Liver (tissue), 9 donors: ENCODE measurements around the gene DZIP3. TPM values are rescaled to one million over a fixed set of nuclear protein-coding genes. Genes with fewer than 3 reads are reported as not detected.

Experiments
- DNase-seq: peaks from one replicate; pipeline ENCODE4 v3.0.0-alpha.2; 2017; ENCODE audit warnings: low spot score
- H3K27ac ChIP-seq, 2 donors: one replicate each; pipeline ENCODE4 v1.7.0; 2013; ENCODE audit warnings: inconsistent platforms in 2 of 2, low read length in 2 of 2, control low read depth in 1 of 2, low read depth in 1 of 2, mild to moderate bottlenecking in 1 of 2
- H3K27me3 ChIP-seq, 4 donors: one replicate each; pipeline versions ENCODE4 v1.6.1 to v1.7.0; 2013; ENCODE audit warnings: low read length in 3 of 4, inconsistent platforms in 1 of 4, mild to moderate bottlenecking in 1 of 4, moderate library complexity in 1 of 4; ENCODE audit not compliant: control insufficient read depth in 4 of 4, insufficient read depth in 4 of 4
- H3K36me3 ChIP-seq, 4 donors: one replicate each; pipeline versions ENCODE4 v1.6.1 to v1.7.0; 2013; ENCODE audit warnings: low read length in 3 of 4, mild to moderate bottlenecking in 3 of 4, low read depth in 1 of 4, moderate library complexity in 1 of 4; ENCODE audit not compliant: control insufficient read depth in 4 of 4, insufficient read depth in 3 of 4
- H3K4me1 ChIP-seq, 4 donors: one replicate each; pipeline versions ENCODE4 v1.6.1 to v1.7.0; 2013; ENCODE audit warnings: low read length in 3 of 4, mild to moderate bottlenecking in 3 of 4, moderate library complexity in 1 of 4; ENCODE audit not compliant: control insufficient read depth in 4 of 4, insufficient read depth in 4 of 4
- H3K4me3 ChIP-seq, 3 donors: one replicate each; pipeline versions ENCODE4 v1.6.1 to v1.7.0; 2013; ENCODE audit warnings: low read length in 3 of 3, control low read depth in 1 of 3, low read depth in 1 of 3, mild to moderate bottlenecking in 1 of 3
- H3K9ac ChIP-seq, 2 donors: one replicate each; pipeline ENCODE4 v1.7.0; 2013; ENCODE audit warnings: low read length in 2 of 2, mild to moderate bottlenecking in 2 of 2, moderate library complexity in 2 of 2, control low read depth in 1 of 2, low read depth in 1 of 2
- H3K9me3 ChIP-seq, 4 donors: one replicate each; pipeline versions ENCODE4 v1.6.1 to v1.7.0; 2013; ENCODE audit warnings: low read length in 3 of 4; ENCODE audit not compliant: control insufficient read depth in 4 of 4
- ATF3 ChIP-seq: IDR thresholded peaks from 2 replicates; pipeline ENCODE4 v1.6.1; 2016; ENCODE audit warnings: antibody characterized with exemption
- CTCF ChIP-seq: fragments of 150-350 bp; IDR thresholded peaks from 2 replicates; pipeline ENCODE4 v1.5.1; 2017; ENCODE audit warnings: improper control_type of control experiment, low read depth, low read length; ENCODE audit not compliant: missing input control
- EGR1 ChIP-seq, 2 donors: IDR thresholded peaks; 2 replicates each; pipeline ENCODE4 v1.6.1; 2016 to 2018; ENCODE audit warnings: antibody characterized with exemption in 2 of 2, low read depth in 2 of 2
- HNF4A ChIP-seq, 2 donors: conservative IDR thresholded peaks; 2 replicates each; pipeline ENCODE4 v1.6.1; 2016; ENCODE audit warnings: antibody characterized with exemption in 2 of 2, mild to moderate bottlenecking in 2 of 2
- JUND ChIP-seq, 2 donors: IDR thresholded peaks; 2 replicates each; pipeline ENCODE4 v1.6.1; 2016; ENCODE audit warnings: antibody characterized with exemption in 2 of 2
- MAX ChIP-seq: IDR thresholded peaks from 2 replicates; pipeline ENCODE4 v1.6.1; 2016; ENCODE audit warnings: antibody characterized with exemption
- NR2F2 ChIP-seq: IDR thresholded peaks from 2 replicates; pipeline ENCODE4 v1.6.1; 2016; ENCODE audit warnings: antibody characterized with exemption
- RAD21 ChIP-seq, 2 donors: IDR thresholded peaks; 2 replicates each; pipeline ENCODE4 v1.6.1; 2016; ENCODE audit warnings: antibody characterized with exemption in 2 of 2, mild to moderate bottlenecking in 2 of 2
- REST ChIP-seq: IDR thresholded peaks from 2 replicates; pipeline ENCODE4 v1.6.1; 2016; ENCODE audit warnings: antibody characterized with exemption, mild to moderate bottlenecking
- RXRA ChIP-seq, 2 donors: IDR thresholded peaks; 2 replicates each; pipeline ENCODE4 v1.6.1; 2017 to 2018; ENCODE audit warnings: antibody characterized with exemption in 2 of 2, mild to moderate bottlenecking in 1 of 2
- SP1 ChIP-seq: IDR thresholded peaks from 2 replicates; pipeline ENCODE4 v1.6.1; 2018; ENCODE audit warnings: antibody characterized with exemption, mild to moderate bottlenecking
- ZBTB33 ChIP-seq: IDR thresholded peaks from 2 replicates; pipeline ENCODE4 v1.6.1; 2016; ENCODE audit warnings: antibody characterized with exemption
- WGBS: extraction: QIAGEN DNeasy Blood & Tissue Kit; methylation state at CpG from one replicate; pipeline ENCODE4 v1.1.7; 2013; 5-methylcytosine and 5-hydroxymethylcytosine counted together
- polyA plus RNA-seq, 2 donors: library from polyadenylated mRNA; stranded (reverse) in 1 of 2; unstranded in 1 of 2; fragments of 200-250 nt in 1 of 2; fragments of >200 nt in 1 of 2; fragmentation: Nextera tagmentation in 1 of 2; extraction: Ambion mirVana in 1 of 2; gene quantifications; one replicate each; pipeline versions ENCODE4 v1.2.1 to v1.2.3, GENCODE V29; 2013 to 2015
- total RNA-seq, 2 donors: library from RNA; depleted of rRNA; stranded (reverse); fragments of >200 nt; gene quantifications; one replicate each; pipeline ENCODE4 v1.2.3, GENCODE V29; 2014
- donor health status: healthy.
- donor health status: healthy.
- donor health status: healthy.
- donor health status: healthy.
- donor health status: healthy.

Gene DZIP3
- total and polyA plus RNA-seq, 4 donors: 1.0 to 13.9 (median 2.7) TPM

GRCh38 chr3:108705045-108705444 lies 115.5 kb downstream of the DZIP3 start:
- no peak for TF ChIP-seq SP1
- no peak for TF ChIP-seq RXRA (IDR thresholded peaks at IDR 0.05)
- no peak for TF ChIP-seq MAX
- TF ChIP-seq ATF3: no peak
- no peak for TF ChIP-seq REST
- no peak for TF ChIP-seq JUND (IDR thresholded peaks at IDR 0.05)
- TF ChIP-seq CTCF: no peak
- no peak for TF ChIP-seq ZBTB33
- no peak for TF ChIP-seq HNF4A (conservative IDR thresholded peaks at IDR 0.05)
- no peaks in the 10 kb centered on the region for H3K9me3 ChIP-seq
- H3K36me3 ChIP-seq: no peaks in the 10 kb centered on the region
- no peaks in the 10 kb centered on the region for H3K27me3 ChIP-seq
- no peaks in the 10 kb centered on the region for H3K4me1 ChIP-seq
- no peak for DNase-seq
- WGBS: 97% methylated on average over 1 of the region's 1 CpG
- no peak overlapping the region for H3K27ac ChIP-seq
- H3K4me3 ChIP-seq: no peak overlapping the region
- no peak overlapping the region for H3K9ac ChIP-seq

GRCh38 chr3:108713009-108713516 lies 123.5 kb downstream of the DZIP3 start:
- TF ChIP-seq REST: no peak
- no peak for TF ChIP-seq HNF4A (conservative IDR thresholded peaks at IDR 0.05)
- no peak for TF ChIP-seq RAD21 (IDR thresholded peaks at IDR 0.05)
- TF ChIP-seq SP1: no peak
- TF ChIP-seq EGR1 (IDR thresholded peaks at IDR 0.05; ENCODE audit: low read depth in 2 of 2): no peak
- TF ChIP-seq NR2F2: no peak
- DNase-seq: no peak
- peaks cover 0 to 5% (median 0%) of the 10 kb centered on the region in 4 donors for H3K9me3 ChIP-seq
- peaks cover 0 to 3% (median 0%) of the 10 kb centered on the region in 4 donors for H3K27me3 ChIP-seq
- no peak overlapping the region for H3K9ac ChIP-seq
- no peaks in the 10 kb centered on the region for H3K4me1 ChIP-seq
- 86% methylated on average over 5 of the region's 5 CpGs for WGBS
- no peaks in the 10 kb centered on the region for H3K36me3 ChIP-seq
- no peak overlapping the region for H3K27ac ChIP-seq
- H3K4me3 ChIP-seq: no peak overlapping the region
